K562 (cell line): ENCODE results near the gene RUNX1. TPM values are rescaled to one million over a fixed set of nuclear protein-coding genes. Genes with fewer than 3 reads are reported as not detected.

Experiments used
- BDP1 ChIP-seq: IDR thresholded peaks from 3 replicates; pipeline ENCODE4 v1.6.1; 2011; ENCODE audit not compliant: insufficient read length, insufficient read depth
- CBFA2T3 ChIP-seq: fragments of 450-650 bp; IDR thresholded peaks from 2 replicates; pipeline ENCODE4 v1.6.1; 2017
- CEBPB ChIP-seq: fragments of 450-650 bp; IDR thresholded peaks from 2 replicates; pipeline ENCODE4 v1.6.1; 2016; ENCODE audit warnings: missing genetic modification characterization, missing compliant biosample characterization
- CTCF ChIP-seq, 3 experiments: IDR thresholded peaks in 2 of 3; conservative IDR thresholded peaks in 1 of 3; 2 replicates each; pipeline ENCODE4 v1.5.1; 2011 to 2012; ENCODE audit warnings: low read length in 3 of 3, mild to moderate bottlenecking in 3 of 3, control low read depth in 2 of 3, improper control_type of control experiment in 1 of 3, inconsistent platforms in 1 of 3, low read depth in 1 of 3, mixed read lengths in 1 of 3, moderate library complexity in 1 of 3; ENCODE audit not compliant: insufficient read depth in 2 of 3
- ELK1 ChIP-seq: sonication (generic); formaldehyde crosslinking; IDR thresholded peaks from 2 replicates; pipeline ENCODE4 v1.8.1; 2022; ENCODE audit warnings: missing genetic modification reagents
- FOXO4 ChIP-seq: fragments of 450-650 bp; formaldehyde crosslinking; IDR thresholded peaks from 2 replicates; pipeline ENCODE4 v1.4.0; 2020; ENCODE audit warnings: mild to moderate bottlenecking, moderate library complexity
- HDAC2 ChIP-seq: fragments of 450-650 bp; IDR thresholded peaks from 2 replicates; pipeline ENCODE4 v1.6.1; 2016; ENCODE audit warnings: mild to moderate bottlenecking
- MNT ChIP-seq, 2 experiments: fragments of 450-650 bp; conservative IDR thresholded peaks; 2 replicates each; pipeline ENCODE4 v1.6.1; 2017; ENCODE audit warnings: mild to moderate bottlenecking in 2 of 2, moderate library complexity in 2 of 2
- NUFIP1 ChIP-seq: fragments of 450-650 bp; IDR thresholded peaks from 2 replicates; pipeline ENCODE4 v1.6.1; 2018; ENCODE audit not compliant: partially characterized antibody
- PURB ChIP-seq: sonication (generic); formaldehyde crosslinking; IDR thresholded peaks from 2 replicates; pipeline ENCODE4 v1.9.0; 2021; ENCODE audit warnings: low read depth, mild to moderate bottlenecking, missing genetic modification reagents
- SNRNP70 ChIP-seq: fragments of 200-400 bp; formaldehyde crosslinking; optimal IDR thresholded peaks from 2 replicates; pipeline ENCODE3; 2017; ENCODE audit warnings: low read depth, low read length
- ZNF143 ChIP-seq: sonication (generic); formaldehyde crosslinking; IDR thresholded peaks from 2 replicates; pipeline ENCODE4 v1.9.0; 2022; ENCODE audit warnings: mild to moderate bottlenecking, missing genetic modification reagents
- ZNF77 ChIP-seq: fragments of 250-450 bp; sonication (Bioruptor Pico); IDR thresholded peaks from 2 replicates; pipeline ENCODE4 v1.5.0; 2020
- polyA plus RNA-seq, 8 experiments: library from polyadenylated mRNA; depleted of rRNA in 4 of 8; stranded (reverse) in 5 of 8; unstranded in 3 of 8; fragments of >200 nt; fragmentation: Nextera tagmentation in 2 of 8; fragmentation: Illumina TruSeq in 1 of 8; extraction: Ambion mirVana in 2 of 8; extraction: Trizol in 1 of 8; gene quantifications; 2 replicates each; pipeline versions ENCODE4 v1.2.1 to v1.2.3, GENCODE V29; 2011 to 2014; ENCODE audit warnings: inconsistent platforms in 1 of 8, missing spikeins in 1 of 8
- total RNA-seq, 7 experiments: library from RNA; depleted of rRNA in 6 of 7; stranded (reverse); fragments of >200 nt in 6 of 7; fragmentation: Illumina TruSeq in 2 of 7; extraction: Trizol in 2 of 7; gene quantifications; 2 replicates each; pipeline versions ENCODE4 v1.2.1 to v1.2.3, GENCODE V29; 2011 to 2021; ENCODE audit warnings: low replicate concordance in 1 of 7
- TF ChIP-seq, protein P1 (sequence below): fragments of 250-450 bp; sonication (Bioruptor Pico); IDR thresholded peaks from 2 replicates; pipeline ENCODE4 v1.6.1; 2021; ENCODE audit warnings: mild to moderate bottlenecking
- TF ChIP-seq, protein P2 (sequence below), 2 experiments: IDR thresholded peaks; 2 replicates each; pipeline ENCODE4 v1.6.1; 2012; ENCODE audit warnings: improper control_type of control experiment in 2 of 2, low read depth in 2 of 2, low read length in 2 of 2, borderline replicate concordance in 1 of 2
- TF ChIP-seq, protein P3 (sequence below): fragments of 450-650 bp; formaldehyde crosslinking; IDR thresholded peaks from 2 replicates; pipeline ENCODE4 v1.4.0; 2022; ENCODE audit warnings: missing genetic modification characterization

The RUNX1 gene
- total and polyA plus RNA-seq, 9 of the 15 experiments (the other 6 are each of a cell fraction or from before 2014, with no cell fraction given) = 2.2 to 68.6 (median 17.8) TPM

- TF ChIP-seq, protein P1, sequence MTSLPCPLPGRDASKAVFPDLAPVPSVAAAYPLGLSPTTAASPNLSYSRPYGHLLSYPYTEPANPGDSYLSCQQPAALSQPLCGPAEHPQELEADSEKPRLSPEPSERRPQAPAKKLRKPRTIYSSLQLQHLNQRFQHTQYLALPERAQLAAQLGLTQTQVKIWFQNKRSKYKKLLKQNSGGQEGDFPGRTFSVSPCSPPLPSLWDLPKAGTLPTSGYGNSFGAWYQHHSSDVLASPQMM = no peak
- TF ChIP-seq CTCF (IDR thresholded peaks at IDR 0.05 in 2 of 3, conservative IDR thresholded peaks at IDR 0.05 in 1 of 3; ENCODE audit: insufficient read depth in 2 of 3, low read depth in 1 of 3, low read length in 3 of 3) = no peak
- TF ChIP-seq SNRNP70 = no peak
- TF ChIP-seq, protein P2, sequence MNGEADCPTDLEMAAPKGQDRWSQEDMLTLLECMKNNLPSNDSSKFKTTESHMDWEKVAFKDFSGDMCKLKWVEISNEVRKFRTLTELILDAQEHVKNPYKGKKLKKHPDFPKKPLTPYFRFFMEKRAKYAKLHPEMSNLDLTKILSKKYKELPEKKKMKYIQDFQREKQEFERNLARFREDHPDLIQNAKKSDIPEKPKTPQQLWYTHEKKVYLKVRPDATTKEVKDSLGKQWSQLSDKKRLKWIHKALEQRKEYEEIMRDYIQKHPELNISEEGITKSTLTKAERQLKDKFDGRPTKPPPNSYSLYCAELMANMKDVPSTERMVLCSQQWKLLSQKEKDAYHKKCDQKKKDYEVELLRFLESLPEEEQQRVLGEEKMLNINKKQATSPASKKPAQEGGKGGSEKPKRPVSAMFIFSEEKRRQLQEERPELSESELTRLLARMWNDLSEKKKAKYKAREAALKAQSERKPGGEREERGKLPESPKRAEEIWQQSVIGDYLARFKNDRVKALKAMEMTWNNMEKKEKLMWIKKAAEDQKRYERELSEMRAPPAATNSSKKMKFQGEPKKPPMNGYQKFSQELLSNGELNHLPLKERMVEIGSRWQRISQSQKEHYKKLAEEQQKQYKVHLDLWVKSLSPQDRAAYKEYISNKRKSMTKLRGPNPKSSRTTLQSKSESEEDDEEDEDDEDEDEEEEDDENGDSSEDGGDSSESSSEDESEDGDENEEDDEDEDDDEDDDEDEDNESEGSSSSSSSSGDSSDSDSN (IDR thresholded peaks at IDR 0.05; ENCODE audit: borderline replicate concordance in 1 of 2, low read depth in 2 of 2, low read length in 2 of 2) = no peak
- TF ChIP-seq ZNF143 (CRISPR knock-in tag) = no peak
- TF ChIP-seq PURB (CRISPR knock-in tag) = no peak
- peak; percentile 99 for TF ChIP-seq HDAC2
- TF ChIP-seq CEBPB (tag) = peak; percentile 100
- no peak for TF ChIP-seq ELK1 (CRISPR knock-in tag)
- peak; percentile 100 for TF ChIP-seq CBFA2T3
- no peak for TF ChIP-seq NUFIP1
- no peak for TF ChIP-seq BDP1
- TF ChIP-seq ZNF77 (CRISPR knock-in tag) = no peak
- peak; percentile 64 to 86 for TF ChIP-seq MNT (conservative IDR thresholded peaks at IDR 0.05)
- no peak for TF ChIP-seq FOXO4 (CRISPR knock-in tag)
- TF ChIP-seq, protein P3, sequence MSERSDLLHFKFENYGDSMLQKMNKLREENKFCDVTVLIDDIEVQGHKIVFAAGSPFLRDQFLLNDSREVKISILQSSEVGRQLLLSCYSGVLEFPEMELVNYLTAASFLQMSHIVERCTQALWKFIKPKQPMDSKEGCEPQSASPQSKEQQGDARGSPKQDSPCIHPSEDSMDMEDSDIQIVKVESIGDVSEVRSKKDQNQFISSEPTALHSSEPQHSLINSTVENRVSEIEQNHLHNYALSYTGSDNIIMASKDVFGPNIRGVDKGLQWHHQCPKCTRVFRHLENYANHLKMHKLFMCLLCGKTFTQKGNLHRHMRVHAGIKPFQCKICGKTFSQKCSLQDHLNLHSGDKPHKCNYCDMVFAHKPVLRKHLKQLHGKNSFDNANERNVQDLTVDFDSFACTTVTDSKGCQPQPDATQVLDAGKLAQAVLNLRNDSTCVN (CRISPR knock-in tag) = 0 out of 2 replicates have a peak, but pooled peaks have one; percentile 56
Observed at GRCh38 chr21:34908419-34909055, 140.6 kb downstream of the RUNX1 start (continued).
